Sigmoid colon (tissue), 7 donors: ENCODE measurements around the gene SDR42E1. TPM values are rescaled to one million over a fixed set of nuclear protein-coding genes. Genes with fewer than 3 reads are reported as not detected.

Experiments used
- DNase-seq: peaks from one replicate; pipeline ENCODE4 v3.0.0-alpha.2; 2019
- H3K27ac ChIP-seq, 4 donors: fragments of 200-600 bp; sonication (generic); one replicate each; pipeline ENCODE4 v1.5.1; 2016 to 2019; ENCODE audit warnings: mild to moderate bottlenecking in 1 of 4
- H3K27me3 ChIP-seq, 3 donors: fragments of 200-600 bp; sonication (generic); one replicate each; pipeline ENCODE4 v1.5.1; 2019; ENCODE audit warnings: mild to moderate bottlenecking in 1 of 3
- H3K36me3 ChIP-seq, 4 donors: fragments of 200-600 bp; sonication (generic); one replicate each; pipeline ENCODE4 v1.5.1; 2016 to 2019
- H3K4me1 ChIP-seq, 4 donors: fragments of 200-600 bp; sonication (generic); one replicate each; pipeline ENCODE4 v1.5.1; 2017 to 2019
- H3K4me3 ChIP-seq, 4 donors: fragments of 200-600 bp; sonication (generic); one replicate each; pipeline ENCODE4 v1.5.1; 2017 to 2019; ENCODE audit warnings: mild to moderate bottlenecking in 2 of 4, moderate library complexity in 1 of 4
- H3K9me3 ChIP-seq, 4 donors: fragments of 200-600 bp in 3 of 4; sonication (generic) in 3 of 4; one replicate each; pipeline versions ENCODE4 v1.5.1 to v1.6.1; 2013 to 2019
- CTCF ChIP-seq, 4 experiments: fragments of 450-650 bp in 3 of 4; fragments of 200-600 bp in 1 of 4; IDR thresholded peaks; one replicate each; pipeline ENCODE4 v1.5.1; 2016 to 2019; ENCODE audit warnings: antibody characterized with exemption in 4 of 4, mild to moderate bottlenecking in 3 of 4, moderate library complexity in 2 of 4
- EP300 ChIP-seq, 4 donors: sonication (generic); formaldehyde crosslinking; IDR thresholded peaks; one replicate each; pipeline ENCODE4 v1.6.1; 2017; ENCODE audit warnings: antibody characterized with exemption in 4 of 4
- POLR2A ChIP-seq, 2 donors: fragments of 450-650 bp; IDR thresholded peaks; one replicate each; pipeline ENCODE4 v1.6.1; 2016; ENCODE audit warnings: antibody characterized with exemption in 2 of 2, mild to moderate bottlenecking in 2 of 2, moderate library complexity in 2 of 2
- POLR2AphosphoS5 ChIP-seq, 4 donors: sonication (generic); formaldehyde crosslinking; IDR thresholded peaks; one replicate each; pipeline ENCODE4 v1.6.1; 2017; ENCODE audit warnings: antibody characterized with exemption in 4 of 4
- WGBS, 2 donors: extraction: QIAGEN DNeasy Blood & Tissue Kit; methylation state at CpG; one replicate each; pipeline ENCODE4 v1.1.7; 2013; 5-methylcytosine and 5-hydroxymethylcytosine counted together
- intact Hi-C: fragments of 100-400 bp; cut with DNase I; formaldehyde crosslinking; loops from one replicate; pipeline ENCODE4 v1.15.1; 2023
- polyA plus RNA-seq, 3 donors: library from polyadenylated mRNA; stranded (reverse); fragments of 200-250 nt; gene quantifications; one replicate each; pipeline ENCODE4 v1.2.3, GENCODE V29; 2013
- total RNA-seq, 4 donors: library from RNA; depleted of rRNA; stranded (reverse); fragments of >200 nt; gene quantifications; one replicate each; pipeline ENCODE4 v1.1.0, GENCODE V29; 2016
- donor health status: healthy with polysubstance abuse.
- donor health status: Bipolar disorder and iron deficiency.
- donor health status: healthy.

The SDR42E1 gene
- total and polyA plus RNA-seq, 7 donors = 0.49 to 3.2 (median 1.7) TPM

DNA sequence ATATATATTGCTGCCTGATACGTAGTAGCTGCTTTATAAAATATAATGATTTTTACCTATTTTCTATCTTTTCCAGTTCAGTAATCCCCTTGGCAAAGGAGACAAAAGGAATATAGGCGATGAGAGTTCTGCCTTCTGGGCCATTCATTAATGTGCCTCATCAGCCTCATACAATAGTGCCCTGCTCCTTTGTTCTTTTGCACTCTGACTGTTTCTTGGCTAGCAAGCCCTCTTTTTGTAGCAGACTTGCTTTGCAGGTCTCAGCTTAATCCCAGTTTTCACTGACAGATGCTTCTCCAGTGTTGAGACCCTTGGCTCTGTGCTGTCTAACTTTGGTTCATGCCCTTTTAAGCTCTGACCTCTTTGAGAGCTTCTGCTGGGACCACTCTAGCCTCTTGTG lies 34.2 kb upstream of the SDR42E1 start:
- Histone ChIP-seq H3K36me3 (no peaks in the 10 kb centered on the region), H3K27ac (no peak overlapping the region), H3K4me3 (no peak overlapping the region), H3K4me1 (no peaks in the 10 kb centered on the region), H3K27me3 (no peaks in the 10 kb centered on the region), H3K9me3 (no peaks in the 10 kb centered on the region)
- no peak for DNase-seq
- WGBS, 2 donors = 64 to 90% methylated on average over 2 of the region's 2 CpGs
- intact Hi-C loops = no loop called here
- TF ChIP-seq EP300 (IDR thresholded peaks at IDR 0.05) (no peak), CTCF (IDR thresholded peaks at IDR 0.05) (no peak), POLR2AphosphoS5 (IDR thresholded peaks at IDR 0.05) (no peak), POLR2A (IDR thresholded peaks at IDR 0.05) (no peak)

DNA sequence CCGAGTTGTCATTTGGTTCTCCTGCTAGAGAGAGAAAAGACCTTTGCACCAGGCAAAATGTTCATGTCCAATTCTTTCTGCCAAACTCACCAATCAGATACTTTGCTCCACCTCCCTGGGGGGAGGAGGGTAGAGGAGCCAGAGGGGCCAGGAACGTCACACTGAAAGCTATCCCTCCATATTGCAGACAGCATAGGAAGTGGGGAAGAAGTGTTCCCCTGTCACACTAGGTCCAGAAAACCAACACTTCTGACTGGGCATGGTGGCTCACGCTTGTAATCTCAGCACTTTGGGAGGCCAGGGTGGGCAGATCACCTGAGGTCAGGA lies 33.3 kb upstream of the SDR42E1 start:
- no peak for DNase-seq
- Histone ChIP-seq H3K27ac (no peak overlapping the region), H3K4me3 (no peak overlapping the region), H3K36me3 (no peaks in the 10 kb centered on the region), H3K9me3 (no peaks in the 10 kb centered on the region), H3K27me3 (no peaks in the 10 kb centered on the region), H3K4me1 (no peaks in the 10 kb centered on the region)
- intact Hi-C loops = no loop called here
- TF ChIP-seq POLR2A (IDR thresholded peaks at IDR 0.05) (no peak), POLR2AphosphoS5 (IDR thresholded peaks at IDR 0.05) (no peak), EP300 (IDR thresholded peaks at IDR 0.05) (no peak), CTCF (IDR thresholded peaks at IDR 0.05) (no peak)
- WGBS, 2 donors = 72 to 85% methylated on average over 3 of the region's 3 CpGs

- no peak for DNase-seq
- Histone ChIP-seq H3K4me1 (no peaks in the 10 kb centered on the region), H3K9me3 (no peaks in the 10 kb centered on the region), H3K27me3 (no peaks in the 10 kb centered on the region), H3K36me3 (no peaks in the 10 kb centered on the region), H3K27ac (no peak overlapping the region), H3K4me3 (no peak overlapping the region)
- intact Hi-C loops = no loop called here
- WGBS, 2 donors = 75% methylated on average over 6 of the region's 6 CpGs
- no peak for TF ChIP-seq POLR2A (IDR thresholded peaks at IDR 0.05)
- TF ChIP-seq EP300 (IDR thresholded peaks at IDR 0.05) = no peak
- TF ChIP-seq CTCF (IDR thresholded peaks at IDR 0.05) = no peak
- TF ChIP-seq POLR2AphosphoS5 (IDR thresholded peaks at IDR 0.05) = no peak
Measured at GRCh38 chr16:82043680-82044584, 32.7 kb upstream of the SDR42E1 start.

GRCh38 chr16:82042846-82043245 lies 31.6 kb upstream of the SDR42E1 start:
- TF ChIP-seq CTCF (IDR thresholded peaks at IDR 0.05) (no peak), EP300 (IDR thresholded peaks at IDR 0.05) (no peak), POLR2A (IDR thresholded peaks at IDR 0.05) (no peak), POLR2AphosphoS5 (IDR thresholded peaks at IDR 0.05) (no peak)
- DNase-seq = no peak
- Histone ChIP-seq H3K27me3 (no peaks in the 10 kb centered on the region), H3K36me3 (no peaks in the 10 kb centered on the region), H3K4me3 (no peak overlapping the region), H3K4me1 (no peaks in the 10 kb centered on the region), H3K27ac (no peak overlapping the region), H3K9me3 (no peaks in the 10 kb centered on the region)
- WGBS, 2 donors = 85 to 87% methylated on average over 2 of the region's 2 CpGs
- intact Hi-C loops = no loop called here
